ENCODE data around the gene RNASEH2A.
A peak's percentile ranks its signal among the peaks of the same experiment; 100 is the strongest.

DNA sequence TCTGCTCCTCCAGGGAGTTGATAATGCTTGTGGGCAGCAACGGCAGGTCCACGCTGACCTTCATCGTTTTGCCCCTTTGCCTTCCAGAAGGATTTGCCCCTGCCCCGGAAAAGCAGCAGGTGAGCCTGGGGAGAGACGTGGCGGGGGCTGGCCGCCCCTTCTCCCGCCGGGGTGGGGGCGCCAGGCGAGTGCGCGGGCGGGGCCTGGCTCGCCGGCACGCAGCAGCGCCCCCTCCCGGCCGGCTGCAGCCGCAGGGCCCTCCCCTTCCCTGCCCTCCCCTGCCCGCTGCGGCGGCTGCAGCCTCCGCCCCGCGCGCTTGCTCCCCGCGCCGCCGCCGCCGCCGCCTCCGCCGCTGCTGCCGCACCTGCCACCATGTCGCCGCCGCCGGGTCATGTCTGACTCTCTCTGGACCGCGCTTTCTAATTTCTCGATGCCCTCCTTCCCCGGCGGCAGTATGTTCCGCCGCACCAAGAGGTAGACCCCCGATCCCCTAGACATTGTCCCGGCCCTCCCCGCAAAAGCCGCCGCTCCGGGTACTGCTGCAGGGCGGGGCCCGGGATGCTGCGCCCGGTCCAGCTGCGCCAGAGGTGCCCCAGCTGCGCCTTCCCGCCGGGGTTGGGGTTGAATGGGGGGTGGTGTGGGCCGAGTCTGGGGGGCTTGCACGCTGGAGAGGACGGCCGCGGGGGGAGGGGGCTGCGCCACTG is 31.9 kb downstream of the RNASEH2A start, which contains the start of gene MAST1:
- TF ChIP-seq, protein P1, sequence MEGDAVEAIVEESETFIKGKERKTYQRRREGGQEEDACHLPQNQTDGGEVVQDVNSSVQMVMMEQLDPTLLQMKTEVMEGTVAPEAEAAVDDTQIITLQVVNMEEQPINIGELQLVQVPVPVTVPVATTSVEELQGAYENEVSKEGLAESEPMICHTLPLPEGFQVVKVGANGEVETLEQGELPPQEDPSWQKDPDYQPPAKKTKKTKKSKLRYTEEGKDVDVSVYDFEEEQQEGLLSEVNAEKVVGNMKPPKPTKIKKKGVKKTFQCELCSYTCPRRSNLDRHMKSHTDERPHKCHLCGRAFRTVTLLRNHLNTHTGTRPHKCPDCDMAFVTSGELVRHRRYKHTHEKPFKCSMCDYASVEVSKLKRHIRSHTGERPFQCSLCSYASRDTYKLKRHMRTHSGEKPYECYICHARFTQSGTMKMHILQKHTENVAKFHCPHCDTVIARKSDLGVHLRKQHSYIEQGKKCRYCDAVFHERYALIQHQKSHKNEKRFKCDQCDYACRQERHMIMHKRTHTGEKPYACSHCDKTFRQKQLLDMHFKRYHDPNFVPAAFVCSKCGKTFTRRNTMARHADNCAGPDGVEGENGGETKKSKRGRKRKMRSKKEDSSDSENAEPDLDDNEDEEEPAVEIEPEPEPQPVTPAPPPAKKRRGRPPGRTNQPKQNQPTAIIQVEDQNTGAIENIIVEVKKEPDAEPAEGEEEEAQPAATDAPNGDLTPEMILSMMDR (IDR thresholded peaks at IDR 0.05) = peak in 9 of 12 donors; percentile 23 to 72 (median 48)
- no peak for TF ChIP-seq POLR2A (IDR thresholded peaks at IDR 0.05)

All from heart left ventricle (tissue), 13 donors.